ENCODE measurements around the gene MYO16.

The MYO16 gene

DNA sequence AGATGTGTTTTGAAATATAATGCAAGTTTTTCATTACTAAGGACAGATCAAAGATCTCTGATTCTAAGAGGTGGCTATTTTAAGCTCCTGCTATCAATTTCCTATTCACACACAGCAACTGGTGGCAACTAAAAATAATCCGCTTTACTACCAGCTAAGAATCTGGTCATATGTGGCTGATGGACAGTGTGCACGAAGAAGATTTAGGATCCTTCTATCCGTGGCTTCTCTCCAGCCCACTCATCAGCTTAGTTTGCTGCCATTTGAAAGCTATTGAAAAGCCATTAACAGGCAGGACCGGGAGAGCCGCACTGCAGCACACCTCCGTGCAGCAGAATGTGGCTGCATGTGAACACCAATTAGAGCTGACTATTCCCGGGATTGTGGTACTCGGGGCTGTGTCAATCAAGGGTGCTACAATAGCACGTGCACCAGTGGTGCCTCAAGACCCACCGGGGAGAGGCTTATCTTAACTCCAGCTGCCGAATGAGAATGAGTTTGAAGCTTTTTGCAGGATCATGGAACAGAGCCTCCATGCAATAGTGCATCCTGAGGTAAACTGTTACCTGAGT is at the start of gene MYO16:
MYO16 (plus strand) TSS at position 431 of the 572 bp plus-strand sequence. CDS start 234 bp downstream, outside the sequence.
- no peak for DNase-seq (ENCODE audit: low read depth)

DNA sequence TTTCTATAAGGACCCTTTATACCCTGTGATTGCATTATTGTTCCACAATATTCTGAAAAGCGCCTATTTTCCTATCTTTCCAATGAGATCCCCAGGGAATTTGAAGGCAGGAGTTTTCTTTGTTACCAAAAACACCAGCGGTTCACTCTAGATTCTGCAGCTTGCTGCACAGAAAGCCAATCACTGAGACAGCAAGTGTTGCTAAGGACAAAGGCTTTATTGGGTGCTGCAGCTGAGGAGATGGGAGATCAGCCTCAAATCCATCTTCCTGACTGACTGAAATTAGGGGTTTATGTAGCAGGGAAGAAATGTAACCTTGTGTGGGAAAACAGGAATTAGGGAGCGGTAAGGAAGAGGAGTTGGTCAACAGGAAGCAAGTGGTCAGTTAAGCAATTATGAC is 42.6 kb upstream of the MYO16 start:
- DNase-seq (ENCODE audit: low read depth) = no peak

DNA sequence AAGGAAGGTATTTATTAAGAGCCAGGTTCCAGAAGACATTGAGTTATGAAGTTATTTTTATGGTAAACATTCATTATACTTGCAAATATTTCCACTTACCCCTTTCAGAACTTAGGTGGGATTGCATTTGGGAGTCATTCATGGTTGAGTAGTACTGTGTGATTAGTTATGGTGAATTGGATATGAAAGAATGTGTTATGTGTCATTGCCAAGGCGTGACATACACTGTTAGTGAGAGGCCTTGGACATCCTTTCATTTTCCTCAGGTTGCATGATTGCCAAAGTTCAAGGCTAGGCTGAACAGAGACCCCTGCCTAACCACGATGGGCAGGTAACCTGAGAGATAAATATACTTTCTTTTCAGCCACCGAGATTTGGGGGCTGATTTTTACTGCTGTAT is 40.9 kb upstream of the MYO16 start:
- no peak for DNase-seq (ENCODE audit: low read depth)

DNA sequence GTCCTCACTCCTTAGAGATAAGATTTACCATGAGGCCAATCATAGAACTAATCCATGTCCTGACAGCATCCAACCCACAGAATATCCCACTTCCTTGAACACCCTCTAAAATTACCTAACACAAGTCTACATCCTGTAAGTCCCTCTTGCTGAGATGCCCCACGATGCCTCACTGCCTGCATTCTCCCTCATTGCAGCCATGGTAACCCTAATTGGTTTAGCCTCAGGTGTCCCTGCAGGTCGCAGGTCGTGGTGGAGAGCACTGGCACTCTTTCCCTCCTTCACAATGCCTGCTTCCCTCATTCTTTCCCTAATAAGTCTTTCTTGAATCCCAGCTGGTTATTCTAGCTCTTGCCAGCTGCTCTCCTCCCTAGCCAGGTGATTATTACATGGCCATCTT is 35.3 kb upstream of the MYO16 start:
- DNase-seq (ENCODE audit: low read depth) = no peak

DNA sequence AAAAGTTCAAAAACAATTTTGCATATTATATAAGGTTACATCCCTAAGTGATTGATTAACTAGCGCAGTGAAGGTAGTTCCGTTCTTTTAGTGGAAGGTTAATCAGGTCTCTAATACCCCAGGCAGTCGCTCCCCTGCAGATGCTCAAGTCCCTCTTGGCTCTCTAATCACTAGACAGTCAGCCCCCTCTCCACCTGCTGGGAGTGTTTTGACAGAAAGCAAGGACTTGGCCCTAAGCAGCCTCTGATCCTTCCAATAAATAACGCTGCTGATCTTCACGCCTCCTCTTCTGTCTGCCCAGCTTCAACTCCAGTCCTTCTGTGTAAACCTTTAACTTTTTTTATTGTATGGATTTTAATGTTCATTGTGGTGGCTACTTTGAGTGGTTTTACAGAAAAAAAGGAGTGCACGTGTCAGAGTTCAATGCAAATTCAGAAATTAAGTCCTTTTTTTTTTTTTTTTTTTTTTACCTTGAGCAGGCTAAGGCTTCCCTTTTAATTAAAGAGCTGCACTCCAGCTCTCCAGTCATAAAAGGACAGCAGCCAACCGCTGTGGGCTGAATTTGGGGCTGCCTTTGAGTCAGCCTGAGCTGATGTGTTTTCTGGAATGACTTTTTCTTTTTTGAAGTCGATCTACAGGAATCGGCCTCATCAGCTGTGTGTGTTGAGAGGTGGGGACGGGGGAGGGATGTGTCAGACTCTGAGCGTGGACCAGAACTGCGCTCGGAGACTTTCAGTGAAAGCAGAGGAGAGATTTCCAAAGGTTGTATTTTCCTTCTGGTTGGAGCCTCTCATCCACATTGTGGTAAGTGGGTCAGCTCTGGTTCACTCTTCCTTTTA is 33.8 kb upstream of the MYO16 start:
- no peak for DNase-seq (ENCODE audit: low read depth)

DNA sequence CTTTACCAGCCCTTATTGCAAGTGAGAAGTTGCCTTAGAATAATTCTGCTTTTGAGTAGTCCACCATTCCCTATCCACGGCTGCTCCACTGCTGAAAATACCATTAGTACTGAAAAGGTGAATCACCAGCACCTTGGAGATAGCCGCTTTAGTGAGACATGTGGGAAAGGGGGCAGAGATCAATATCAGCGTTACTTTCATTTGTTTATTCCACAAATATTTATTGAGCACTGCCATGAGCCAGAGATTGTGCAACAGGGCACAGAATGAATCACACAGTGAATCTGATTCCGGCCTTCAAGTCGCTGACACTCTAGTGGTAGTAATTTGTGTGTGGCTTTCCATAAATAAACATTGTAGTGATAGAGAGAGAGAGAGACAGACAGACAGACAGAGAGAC is 31.5 kb upstream of the MYO16 start:
- no peak for DNase-seq (ENCODE audit: low read depth)

DNA sequence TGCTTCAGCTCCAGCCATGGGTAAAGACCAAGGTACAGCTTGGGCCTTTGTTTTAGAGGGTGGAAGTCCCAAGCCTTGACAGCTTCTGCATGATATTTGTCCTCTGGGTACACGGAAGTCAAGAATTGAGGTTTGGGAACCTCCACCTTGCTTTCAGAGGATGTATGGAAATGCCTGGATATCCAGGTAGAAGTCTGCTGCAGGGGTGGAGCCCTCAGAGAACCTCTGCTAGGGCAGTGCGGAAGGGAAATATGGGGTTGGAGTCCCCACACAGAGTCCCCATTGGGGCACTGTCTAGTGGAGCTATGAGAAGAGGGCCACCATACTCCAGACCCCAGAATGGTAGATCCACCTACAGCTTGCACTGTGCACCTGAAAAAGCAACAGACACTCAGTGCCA is 23.0 kb upstream of the MYO16 start:
- no peak for DNase-seq (ENCODE audit: low read depth)

DNA sequence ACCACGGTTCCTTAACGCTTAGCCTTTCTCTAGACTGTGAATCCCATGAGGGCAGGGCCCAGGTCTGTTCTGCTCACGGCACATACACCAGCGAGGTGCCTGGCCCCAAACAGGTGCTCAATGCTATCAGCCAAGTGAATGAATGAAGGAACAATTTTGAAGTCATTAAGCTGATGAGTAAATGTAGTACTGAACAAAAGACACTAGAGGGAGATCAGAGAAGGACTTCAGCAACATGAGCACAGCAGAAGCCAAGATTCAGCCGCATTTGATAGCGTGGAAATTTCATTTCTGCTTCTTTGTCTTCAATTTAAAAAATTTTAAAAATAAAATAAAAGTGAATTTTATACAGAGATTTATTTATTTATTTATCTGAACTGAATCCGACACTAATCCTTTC is 20.1 kb upstream of the MYO16 start:
- DNase-seq (ENCODE audit: low read depth) = no peak

DNA sequence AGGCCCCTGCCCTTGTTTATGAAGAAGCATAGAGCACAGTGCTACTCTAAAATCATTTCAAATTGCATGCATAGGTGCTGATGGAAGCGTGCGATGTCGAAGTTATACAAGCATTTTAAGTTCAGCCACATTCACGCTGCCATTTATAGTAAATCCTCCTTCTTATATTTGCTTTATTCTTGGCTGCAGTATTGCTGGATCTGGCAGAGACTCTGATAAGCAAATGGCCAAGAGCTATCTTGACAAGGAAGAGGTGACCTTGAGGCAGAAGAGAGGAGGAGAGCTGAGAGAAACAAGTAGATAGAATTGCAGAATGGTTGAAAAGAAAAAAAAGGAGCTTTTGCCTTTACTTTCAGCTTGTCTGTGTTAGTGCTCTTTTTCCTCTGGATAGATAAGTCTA is 18.9 kb upstream of the MYO16 start:
- no peak for DNase-seq (ENCODE audit: low read depth)

DNA sequence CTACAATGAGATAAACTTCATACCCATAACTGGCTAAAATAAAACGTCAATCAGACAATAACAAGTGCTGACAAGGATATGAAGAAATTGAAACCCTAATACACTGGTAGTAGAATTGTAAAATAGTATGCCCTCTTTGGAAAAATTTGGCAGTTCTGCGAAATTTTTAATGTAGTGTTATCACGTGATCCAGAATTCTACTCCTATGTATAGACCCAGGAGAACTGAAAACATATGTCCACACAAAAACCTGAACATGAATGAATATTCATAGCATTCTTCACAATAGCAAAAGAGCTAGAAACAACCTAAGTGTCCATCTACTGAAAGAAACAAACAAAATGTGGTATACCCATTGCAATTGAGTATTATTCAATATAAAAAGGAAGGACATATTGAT is 14.2 kb upstream of the MYO16 start:
- no peak for DNase-seq (ENCODE audit: low read depth)

DNA sequence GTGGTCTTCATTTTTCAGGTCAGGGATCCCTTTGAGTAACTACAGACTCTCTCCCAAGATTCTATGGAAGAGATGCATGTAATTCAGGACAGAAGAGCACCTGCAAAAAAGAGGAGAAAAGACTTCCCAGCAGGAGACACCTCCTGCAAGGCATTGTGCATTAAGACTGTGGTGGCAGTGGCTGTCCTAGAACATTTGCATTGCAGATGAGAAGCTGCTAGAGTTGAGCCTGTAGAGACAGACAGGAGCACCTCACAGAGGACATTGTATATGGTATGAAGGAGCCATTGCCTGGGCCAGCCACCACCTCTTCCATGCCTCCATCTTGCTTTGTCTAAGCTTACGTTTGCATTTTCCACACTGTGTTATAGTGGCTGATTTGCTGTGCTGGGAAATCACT is 11.2 kb upstream of the MYO16 start:
- DNase-seq (ENCODE audit: low read depth) = no peak

DNA sequence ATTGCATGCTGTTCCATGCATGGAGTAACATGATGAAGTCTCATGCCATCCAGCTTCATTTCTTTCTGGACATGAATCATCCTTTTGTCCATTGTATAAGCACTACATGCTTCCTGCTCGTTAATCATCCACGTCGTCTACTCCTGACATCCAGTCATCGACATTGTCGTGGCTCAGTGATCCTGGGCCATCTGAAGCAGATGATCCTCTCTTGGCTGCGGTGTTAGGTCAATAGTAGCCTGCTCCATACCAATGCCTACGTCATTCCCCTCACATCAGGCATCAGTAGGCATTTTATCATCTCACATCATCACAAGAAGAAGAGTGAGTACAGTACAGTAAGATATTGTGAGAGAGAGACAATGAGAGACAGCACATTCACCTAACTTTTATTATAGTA is 7.9 kb upstream of the MYO16 start:
- no peak for DNase-seq (ENCODE audit: low read depth)

DNA sequence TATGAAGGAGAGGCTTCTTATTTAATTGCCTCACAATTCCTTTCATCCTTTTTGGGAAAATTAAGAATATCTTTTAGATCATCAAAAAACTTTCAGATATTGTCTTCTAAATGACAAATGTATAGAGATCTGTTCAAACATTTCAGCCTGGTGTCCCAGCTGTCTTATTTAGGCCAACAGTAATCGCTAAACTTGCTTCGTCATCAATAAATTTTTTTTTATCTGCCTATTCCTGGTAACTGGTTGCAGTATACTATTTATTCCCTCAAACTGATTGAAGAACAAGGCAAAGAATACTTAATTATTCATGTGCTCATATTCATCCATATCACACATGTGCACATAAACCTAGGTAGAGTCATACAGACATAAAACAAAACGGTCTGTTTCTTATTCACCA is 5.3 kb upstream of the MYO16 start:
- no peak for DNase-seq (ENCODE audit: low read depth)

DNA sequence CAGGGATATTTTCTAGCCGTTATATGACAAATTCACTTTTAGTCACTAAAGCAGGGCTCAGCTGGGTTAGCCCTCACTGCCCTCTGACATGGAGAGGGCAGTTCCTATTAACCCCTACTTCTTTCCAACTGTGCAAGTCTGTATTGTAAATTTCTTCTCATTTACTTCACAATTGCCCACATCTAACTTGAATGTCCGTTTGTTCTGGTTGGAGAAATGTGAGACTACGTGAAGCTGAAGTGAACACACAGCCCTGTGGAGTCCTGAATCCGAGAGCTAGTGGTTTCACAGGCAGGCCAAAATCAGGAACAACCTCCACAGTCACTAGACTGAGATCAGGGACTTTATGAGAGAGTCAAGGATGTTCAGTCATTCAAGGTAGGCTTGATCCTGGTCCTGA is 4.4 kb upstream of the MYO16 start:
- DNase-seq (ENCODE audit: low read depth) = no peak

DNA sequence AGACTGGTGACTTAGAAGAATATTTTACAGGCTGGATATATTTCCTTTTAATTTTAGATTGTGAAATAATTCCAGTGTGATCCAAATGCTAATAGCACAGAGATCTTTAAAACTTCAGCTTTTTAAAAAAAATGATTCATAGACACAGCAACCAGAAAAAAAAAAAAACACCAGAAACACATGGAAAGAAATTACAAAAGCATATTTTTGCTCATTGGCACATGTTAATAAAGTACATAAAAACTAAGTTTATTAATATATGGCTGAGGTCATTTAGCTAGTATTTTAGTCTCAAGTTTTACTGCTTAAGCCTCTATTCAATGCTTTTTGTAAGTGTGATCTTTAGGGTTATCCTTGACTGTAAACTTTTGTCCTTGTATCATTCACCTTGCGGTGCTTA is 577 bp downstream of the MYO16 start:
- no peak for DNase-seq (ENCODE audit: low read depth)

DNA sequence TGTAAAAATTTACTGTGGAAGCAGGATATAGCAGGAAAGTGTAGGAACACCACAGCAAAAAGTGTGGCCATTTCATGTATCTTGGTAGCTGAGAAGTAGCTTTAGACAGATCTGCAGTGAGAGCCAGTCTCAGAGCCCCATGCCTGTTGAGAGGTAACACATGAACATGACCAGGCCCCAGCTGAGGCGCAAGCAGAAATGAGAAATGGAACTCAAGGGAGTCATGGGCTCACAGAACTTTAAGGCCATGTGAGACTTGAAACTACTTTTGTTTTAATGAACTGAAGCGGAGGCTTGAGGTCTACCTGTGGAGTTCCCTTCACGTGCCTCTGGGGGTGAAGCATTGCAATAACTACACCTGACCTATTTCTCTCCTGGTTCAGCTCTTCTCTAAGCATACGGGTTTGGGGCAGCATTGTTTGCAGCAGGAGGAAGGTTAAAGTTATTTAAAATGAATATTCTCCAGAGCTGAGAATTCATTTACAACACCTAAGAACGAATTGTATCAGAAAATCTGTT is 3.3 kb downstream of the MYO16 start:
- no peak for DNase-seq (ENCODE audit: low read depth)

DNA sequence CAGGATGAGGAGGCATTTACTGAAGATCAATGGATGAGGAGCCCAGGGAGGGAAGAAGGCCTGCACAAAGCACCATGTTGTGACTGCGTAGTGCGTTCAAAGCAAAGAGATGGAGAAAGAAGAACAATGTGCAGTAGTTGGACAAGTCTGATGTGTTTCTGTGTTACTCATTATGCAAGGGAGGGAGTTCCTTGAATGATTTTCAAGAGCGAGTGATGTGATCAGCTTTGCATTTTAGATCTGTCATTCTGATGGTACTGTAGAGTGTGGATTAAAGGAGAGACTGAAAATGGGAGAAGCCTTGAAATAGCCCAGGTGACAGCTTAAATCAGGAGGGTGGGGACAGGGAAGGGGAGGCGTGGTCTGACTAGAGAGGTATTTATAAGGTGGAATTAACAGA is 9.5 kb downstream of the MYO16 start:
- no peak for DNase-seq (ENCODE audit: low read depth)

DNA sequence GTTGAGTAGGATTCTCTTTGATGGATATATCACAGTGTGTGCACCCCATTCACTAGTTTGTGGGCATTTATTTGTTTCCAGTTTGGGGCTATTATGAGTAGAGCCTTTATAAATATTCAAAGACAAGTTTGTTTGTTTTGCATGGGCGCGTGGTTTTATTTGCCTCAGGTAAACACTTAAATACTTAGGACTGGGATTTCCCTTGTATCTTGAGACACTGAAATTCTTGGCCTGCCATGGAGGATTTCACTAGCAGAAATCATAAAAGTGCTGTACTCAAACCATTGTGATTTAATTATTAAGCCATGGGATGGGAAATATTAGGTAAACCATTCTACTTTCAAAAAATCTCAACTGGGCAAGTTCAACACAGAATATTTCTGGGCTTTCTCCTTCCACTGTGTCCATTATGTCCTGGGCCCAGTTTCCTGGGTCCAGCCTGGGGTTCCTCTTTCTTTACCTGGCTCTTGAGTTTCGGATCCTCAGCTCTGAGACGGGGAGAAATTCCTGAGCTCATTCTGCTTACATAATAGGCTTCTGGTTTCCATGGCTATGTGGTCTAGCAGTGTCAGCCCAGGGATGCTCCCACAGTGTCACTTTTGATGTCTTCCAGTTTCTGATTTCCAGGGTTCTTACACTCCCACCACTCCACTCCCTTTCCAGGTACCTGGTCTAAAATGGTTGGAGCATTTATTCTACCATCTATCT is 14.4 kb downstream of the MYO16 start:
- DNase-seq (ENCODE audit: low read depth) = no peak

DNA sequence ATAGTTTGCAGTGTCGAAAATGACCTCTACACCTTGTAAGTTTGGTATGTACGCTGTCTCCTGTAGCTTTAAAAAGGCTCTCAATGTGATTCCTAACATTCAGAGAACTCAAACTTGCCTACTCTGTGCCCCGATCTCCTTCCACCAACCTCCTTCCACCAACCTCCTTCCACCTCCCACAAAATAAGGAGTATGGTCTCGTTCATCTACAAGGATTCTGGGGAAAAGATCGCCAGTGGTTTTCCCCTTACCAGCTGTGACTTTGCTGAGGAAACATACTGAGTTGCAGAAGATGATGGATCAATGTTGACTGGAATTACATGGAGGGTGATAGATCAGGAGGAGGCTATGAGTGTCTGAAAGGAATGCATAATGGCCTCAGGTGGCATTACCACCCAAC is 16.0 kb downstream of the MYO16 start:
- DNase-seq (ENCODE audit: low read depth) = no peak

DNA sequence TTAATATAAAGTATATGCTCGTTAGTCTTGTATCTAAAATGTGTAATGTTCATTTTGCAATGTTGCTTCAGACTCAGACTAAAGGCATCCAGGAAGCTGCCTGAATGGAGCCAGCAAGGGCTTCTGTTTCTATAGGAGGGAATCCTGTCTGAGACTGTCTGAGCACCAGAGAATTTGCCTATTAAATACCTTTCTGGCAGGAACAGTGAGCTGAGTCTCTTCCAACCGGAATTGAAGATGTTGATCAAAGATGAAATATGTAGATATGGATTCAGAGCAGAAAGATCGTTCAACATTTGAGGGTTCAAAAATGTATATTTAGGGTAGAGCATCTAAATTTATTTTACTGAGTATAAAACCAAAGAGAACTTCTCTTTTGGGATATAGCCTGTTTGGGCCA is 20.9 kb downstream of the MYO16 start:
- DNase-seq (ENCODE audit: low read depth) = no peak

DNA sequence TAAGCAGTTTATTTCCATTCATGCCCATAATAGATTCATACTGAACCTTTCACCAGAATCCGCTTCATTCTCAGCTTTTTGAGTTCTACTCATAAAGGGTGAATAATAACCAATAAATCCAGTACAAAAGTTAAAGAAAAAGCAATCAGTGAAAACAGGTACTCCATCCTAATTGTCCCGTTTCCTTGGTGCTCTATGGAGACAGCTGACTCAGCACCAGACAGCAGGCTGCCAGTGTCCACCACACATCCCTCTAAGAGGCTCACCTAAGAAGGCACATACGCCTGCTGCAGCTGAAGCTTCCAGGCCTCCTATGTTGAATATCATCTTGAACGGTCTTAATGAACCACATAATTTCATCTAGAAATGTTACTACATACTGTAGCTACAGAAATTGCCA is 27.3 kb downstream of the MYO16 start:
- no peak for DNase-seq (ENCODE audit: low read depth)

DNA sequence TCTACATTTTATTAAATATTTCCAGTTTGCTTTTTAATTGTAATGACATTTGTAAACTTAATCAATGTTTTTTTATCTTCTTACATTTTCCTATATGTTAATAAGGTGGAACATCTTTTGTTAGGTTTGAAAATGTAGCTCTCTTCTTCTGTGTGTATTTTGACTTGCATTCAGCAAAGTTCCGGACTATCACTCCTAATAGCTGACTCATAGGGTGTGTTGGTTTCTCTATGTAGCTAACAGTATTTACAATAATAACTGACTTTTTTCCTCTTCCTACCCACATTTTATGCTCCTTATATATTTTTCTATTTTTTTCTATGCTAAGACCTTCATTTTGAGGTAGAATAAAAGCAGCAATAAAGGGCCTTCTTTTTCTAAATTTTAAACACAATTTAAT is 28.1 kb downstream of the MYO16 start:
- no peak for DNase-seq (ENCODE audit: low read depth)

DNA sequence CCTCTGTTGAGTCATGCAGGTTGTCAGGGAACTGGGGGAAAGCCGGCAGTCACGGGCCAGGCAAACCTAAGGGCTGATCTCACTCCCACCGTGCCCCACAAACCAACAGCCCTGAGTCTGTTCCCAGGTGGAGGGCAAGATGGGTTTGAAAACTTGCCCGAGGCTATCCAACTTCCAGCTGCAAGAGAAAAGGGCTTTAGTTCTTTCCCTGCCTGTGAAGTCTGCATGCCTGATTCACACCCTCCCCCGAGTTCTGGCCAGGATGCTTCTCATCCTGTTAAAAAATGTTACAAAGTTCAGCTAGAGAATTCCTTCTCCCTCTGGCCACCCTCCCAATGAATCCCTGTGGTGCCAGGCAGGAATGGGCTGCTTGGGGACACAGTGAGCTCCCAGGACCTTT is 33.1 kb downstream of the MYO16 start:
- DNase-seq (ENCODE audit: low read depth) = no peak
